MCF 10A (cell line): ENCODE measurements around the gene MEPE. TPM values are rescaled to one million over a fixed set of nuclear protein-coding genes. Genes with fewer than 3 reads are reported as not detected.

Experiments
- BruUV-seq: library from RNA; stranded (reverse); fragments of 400-500 nt; replicated peaks from 2 replicates; lab custom pipeline; 2021; lab: Mats Ljungman, UMichigan
- CTCF ChIA-PET: fragments of 300-600 bp; sonication (Branson Sonifier 250); formaldehyde crosslinking; extraction: SDS; loops from one replicate; lab custom pipeline; 2021; ENCODE audit warnings: antibody characterized with exemption, inconsistent platforms; lab: Yijun Ruan, JAX
- POLR2A ChIA-PET: fragments of 300-600, 350-650 bp; sonication (Branson Sonifier 250); formaldehyde crosslinking; extraction: SDS; loops from one replicate; lab custom pipeline; 2020; ENCODE audit warnings: antibody characterized with exemption, inconsistent platforms; lab: Yijun Ruan, JAX
- DNase-seq: peaks from one replicate; pipeline ENCODE4 v3.0.0-alpha.2; 2018; ENCODE audit not compliant: unreplicated experiment
- H3K27ac Mint-ChIP-seq: one replicate; pipeline ENCODE4 v1.8.0; 2022; ENCODE audit warnings: mild to moderate bottlenecking, low read depth, mixed read lengths; ENCODE audit not compliant: unreplicated experiment
- H3K27me3 Mint-ChIP-seq: one replicate; pipeline ENCODE4 v1.8.0; 2022; ENCODE audit warnings: mixed read lengths; ENCODE audit not compliant: insufficient read depth, unreplicated experiment
- H3K36me3 Mint-ChIP-seq: one replicate; pipeline ENCODE4 v1.8.0; 2022; ENCODE audit warnings: mild to moderate bottlenecking, moderate library complexity, mixed read lengths; ENCODE audit not compliant: insufficient read depth, unreplicated experiment
- H3K4me1 Mint-ChIP-seq: one replicate; pipeline ENCODE4 v1.8.0; 2022; ENCODE audit warnings: mixed read lengths; ENCODE audit not compliant: insufficient read depth, unreplicated experiment
- H3K4me3 Mint-ChIP-seq: one replicate; pipeline ENCODE4 v1.8.0; 2022; ENCODE audit warnings: mild to moderate bottlenecking, moderate library complexity, mixed read lengths; ENCODE audit not compliant: unreplicated experiment
- H3K9me3 Mint-ChIP-seq: one replicate; pipeline ENCODE4 v1.8.0; 2022; ENCODE audit warnings: mixed read lengths; ENCODE audit not compliant: unreplicated experiment
- CTCF ChIP-seq: fragments of 200-600 bp; IDR thresholded peaks from one replicate; pipeline ENCODE4 v1.8.0; 2022; ENCODE audit warnings: antibody characterized with exemption, mild to moderate bottlenecking; ENCODE audit not compliant: unreplicated experiment
- intact Hi-C: fragments of 100-400 bp; cut with micrococcal nuclease; formaldehyde crosslinking; loops from 2 replicates; pipeline ENCODE4 v1.14.1; 2022
- total RNA-seq: library from RNA; stranded (reverse); gene quantifications from 2 replicates; pipeline ENCODE4 v1.2.3, GENCODE V29; 2022

MEPE gene
- total RNA-seq, 1 experiment from 2014 or later = not detected

GRCh38 chr4:87855559-87855958 is 22.8 kb downstream of the MEPE start:
- Mint-ChIP-seq H3K4me1 (no peaks in the 10 kb centered on the region), H3K4me3 (no peak overlapping the region), H3K27ac (no peak overlapping the region), H3K36me3 (no peaks in the 10 kb centered on the region), H3K27me3 (peaks cover 10% of the 10 kb centered on the region), H3K9me3 (peaks cover 8% of the 10 kb centered on the region)
- BruUV-seq = no TSS peak
- intact Hi-C loops = no loop called here
- ChIA-PET POLR2A (no interaction called here), CTCF (interaction anchor here (1.2 to 3.9 kb wide), 3 partner anchors 118 to 355 kb away, joined by 6 to 25 read pairs (median 14); no protein-coding TSS in a partner anchor)
- TF ChIP-seq CTCF = no peak
- DNase-seq = no peak

- H3K36me3 Mint-ChIP-seq = peaks cover 1% of the 10 kb centered on the region
- ChIA-PET POLR2A (interaction anchor here (1.3 kb wide), 1 partner anchor 8 kb away, joined by 4 read pairs; no protein-coding TSS in a partner anchor), CTCF (interaction anchor here (0.6 to 7.0 kb wide), 7 partner anchors 8 to 355 kb away, joined by 3 to 46 read pairs (median 5); partner anchors contain the start of gene SPP1)
- H3K27ac Mint-ChIP-seq = no peak overlapping the region
- intact Hi-C loops = no loop called here
- H3K27me3 Mint-ChIP-seq = peaks cover 10% of the 10 kb centered on the region
- BruUV-seq = no TSS peak
- no peak overlapping the region for H3K4me3 Mint-ChIP-seq
- no peak for DNase-seq
- H3K9me3 Mint-ChIP-seq = peaks cover 8% of the 10 kb centered on the region
- TF ChIP-seq CTCF = no peak
- H3K4me1 Mint-ChIP-seq = no peaks in the 10 kb centered on the region
These were observed 24.0 kb downstream of the MEPE start for GRCh38 chr4:87856816-87857215.

- H3K36me3 Mint-ChIP-seq = peaks cover 5% of the 10 kb centered on the region
- ChIA-PET POLR2A (interaction anchor here (0.7 kb wide), 1 partner anchor 465 kb away, joined by 3 read pairs; no protein-coding TSS in a partner anchor), CTCF (interaction anchor here (0.6 to 7.0 kb wide), 7 partner anchors 9 to 180 kb away, joined by 3 to 46 read pairs (median 5); partner anchors contain the start of gene SPP1)
- intact Hi-C loops = no loop called here
- BruUV-seq = no TSS peak
- H3K4me3 Mint-ChIP-seq = no peak overlapping the region
- no peak for DNase-seq
- peaks cover 10% of the 10 kb centered on the region for H3K27me3 Mint-ChIP-seq
- no peak overlapping the region for H3K27ac Mint-ChIP-seq
- H3K9me3 Mint-ChIP-seq = peaks cover 8% of the 10 kb centered on the region
- no peaks in the 10 kb centered on the region for H3K4me1 Mint-ChIP-seq
- TF ChIP-seq CTCF = no peak
These were observed 25.0 kb downstream of the MEPE start for GRCh38 chr4:87857789-87858188.

- Mint-ChIP-seq H3K36me3 (peaks cover 5% of the 10 kb centered on the region), H3K27me3 (peaks cover 10% of the 10 kb centered on the region), H3K4me1 (peaks cover 7% of the 10 kb centered on the region), H3K4me3 (no peak overlapping the region), H3K27ac (no peak overlapping the region), H3K9me3 (peaks cover 8% of the 10 kb centered on the region)
- ChIA-PET CTCF (interaction anchor here (0.9 to 7.0 kb wide), 2 partner anchors 13 to 350 kb away, joined by 3 to 46 read pairs; no protein-coding TSS in a partner anchor), POLR2A (no interaction called here)
- TF ChIP-seq CTCF = no peak
- no peak for DNase-seq
- intact Hi-C loops = no loop called here
- no TSS peak for BruUV-seq
These were observed 29.5 kb downstream of the MEPE start for GRCh38 chr4:87862236-87862635.
